ENCODE measurements around the gene LMOD1.

LMOD1 gene

DNA sequence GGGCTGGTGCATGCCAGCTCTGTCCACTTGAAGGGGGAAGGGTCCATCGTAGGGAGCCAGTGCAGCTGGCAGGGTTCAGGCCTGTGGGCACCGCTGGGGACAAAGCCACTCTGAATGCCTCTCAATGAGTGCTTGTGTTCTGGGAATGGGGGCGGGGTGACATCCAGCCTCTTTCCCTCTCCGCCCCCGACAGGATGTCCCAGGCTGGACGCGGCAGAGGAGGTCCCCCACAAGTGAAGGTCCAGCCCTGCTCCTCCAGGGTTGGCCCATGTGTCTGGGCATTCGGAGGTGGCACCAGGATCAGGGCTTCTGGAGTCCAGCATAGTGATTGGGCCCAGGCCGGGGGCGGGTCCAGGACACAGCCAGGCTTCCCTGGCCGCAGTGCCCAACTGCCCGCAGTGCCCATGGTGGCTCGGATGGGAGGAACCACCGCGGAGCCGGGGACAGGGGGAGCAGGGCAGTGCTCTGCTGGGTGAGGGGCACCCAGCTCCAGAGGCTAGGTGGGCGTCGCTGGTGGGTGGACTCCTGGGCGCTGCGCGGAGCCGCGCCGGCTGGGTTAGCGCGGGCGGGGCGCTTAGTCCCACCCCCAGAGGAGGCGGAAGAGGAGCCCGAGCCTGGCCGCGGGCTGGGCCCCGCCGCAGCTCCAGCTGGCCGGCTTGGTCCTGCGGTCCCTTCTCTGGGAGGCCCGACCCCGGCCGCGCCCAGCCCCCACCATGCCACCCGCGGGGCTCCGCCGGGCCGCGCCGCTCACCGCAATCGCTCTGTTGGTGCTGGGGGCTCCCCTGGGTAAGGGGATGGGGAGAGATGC is 57.9 kb downstream of the LMOD1 start, which contains the start of gene SHISA4:
TSS of gene SHISA4 (plus strand) at position 617 of the 808 bp plus-strand sequence. CDS start at position 714, 97 bp downstream.
- H3K79me2 ChIP-seq (ENCODE audit: insufficient read depth, low read length) = no peaks in the 10 kb centered on the region
- TF ChIP-seq, protein P1, sequence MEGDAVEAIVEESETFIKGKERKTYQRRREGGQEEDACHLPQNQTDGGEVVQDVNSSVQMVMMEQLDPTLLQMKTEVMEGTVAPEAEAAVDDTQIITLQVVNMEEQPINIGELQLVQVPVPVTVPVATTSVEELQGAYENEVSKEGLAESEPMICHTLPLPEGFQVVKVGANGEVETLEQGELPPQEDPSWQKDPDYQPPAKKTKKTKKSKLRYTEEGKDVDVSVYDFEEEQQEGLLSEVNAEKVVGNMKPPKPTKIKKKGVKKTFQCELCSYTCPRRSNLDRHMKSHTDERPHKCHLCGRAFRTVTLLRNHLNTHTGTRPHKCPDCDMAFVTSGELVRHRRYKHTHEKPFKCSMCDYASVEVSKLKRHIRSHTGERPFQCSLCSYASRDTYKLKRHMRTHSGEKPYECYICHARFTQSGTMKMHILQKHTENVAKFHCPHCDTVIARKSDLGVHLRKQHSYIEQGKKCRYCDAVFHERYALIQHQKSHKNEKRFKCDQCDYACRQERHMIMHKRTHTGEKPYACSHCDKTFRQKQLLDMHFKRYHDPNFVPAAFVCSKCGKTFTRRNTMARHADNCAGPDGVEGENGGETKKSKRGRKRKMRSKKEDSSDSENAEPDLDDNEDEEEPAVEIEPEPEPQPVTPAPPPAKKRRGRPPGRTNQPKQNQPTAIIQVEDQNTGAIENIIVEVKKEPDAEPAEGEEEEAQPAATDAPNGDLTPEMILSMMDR (IDR thresholded peaks at IDR 0.05; ENCODE audit: borderline replicate concordance, extremely low read depth, low read length, poor library complexity, severe bottlenecking) = no peak
- no peak for TF ChIP-seq EZH2 (IDR thresholded peaks at IDR 0.05; ENCODE audit: borderline replicate concordance, low read depth, low read length, severe bottlenecking)
- no peak within 1 kb of the TSS for H3K4me3 ChIP-seq (ENCODE audit: low read depth in 1 of 2, low read length in 2 of 2)
- H3K9ac ChIP-seq (ENCODE audit: low read depth, low read length) = no peak within 1 kb of the TSS
- H3K27ac ChIP-seq (ENCODE audit: low read length) = no peak within 1 kb of the TSS
- H3K36me3 ChIP-seq (ENCODE audit: insufficient read depth, low read length) = no peaks in the 10 kb centered on the region
- no peaks in the 10 kb centered on the region; the same call in 1 of the 2 replicates for H4K20me1 ChIP-seq (ENCODE audit: insufficient read depth, low read length)
- no peak within 1 kb of the TSS for H2AFZ ChIP-seq (ENCODE audit: low read depth, low read length)
- no peak within 1 kb of the TSS for H3K4me2 ChIP-seq (ENCODE audit: insufficient read depth, low read length)
- no peaks in the 10 kb centered on the region for H3K9me3 ChIP-seq (ENCODE audit: insufficient read depth, low read length, severe bottlenecking)
- ATAC-seq (ENCODE audit: insufficient read depth, low read depth) (no peak), DNase-seq (no peak)
- H3K4me1 ChIP-seq (ENCODE audit: insufficient read depth, low read length) = no peaks in the 10 kb centered on the region
- H3K27me3 ChIP-seq (ENCODE audit: insufficient read depth, low read length, poor library complexity) = peaks cover 29% of the 10 kb centered on the region

DNA sequence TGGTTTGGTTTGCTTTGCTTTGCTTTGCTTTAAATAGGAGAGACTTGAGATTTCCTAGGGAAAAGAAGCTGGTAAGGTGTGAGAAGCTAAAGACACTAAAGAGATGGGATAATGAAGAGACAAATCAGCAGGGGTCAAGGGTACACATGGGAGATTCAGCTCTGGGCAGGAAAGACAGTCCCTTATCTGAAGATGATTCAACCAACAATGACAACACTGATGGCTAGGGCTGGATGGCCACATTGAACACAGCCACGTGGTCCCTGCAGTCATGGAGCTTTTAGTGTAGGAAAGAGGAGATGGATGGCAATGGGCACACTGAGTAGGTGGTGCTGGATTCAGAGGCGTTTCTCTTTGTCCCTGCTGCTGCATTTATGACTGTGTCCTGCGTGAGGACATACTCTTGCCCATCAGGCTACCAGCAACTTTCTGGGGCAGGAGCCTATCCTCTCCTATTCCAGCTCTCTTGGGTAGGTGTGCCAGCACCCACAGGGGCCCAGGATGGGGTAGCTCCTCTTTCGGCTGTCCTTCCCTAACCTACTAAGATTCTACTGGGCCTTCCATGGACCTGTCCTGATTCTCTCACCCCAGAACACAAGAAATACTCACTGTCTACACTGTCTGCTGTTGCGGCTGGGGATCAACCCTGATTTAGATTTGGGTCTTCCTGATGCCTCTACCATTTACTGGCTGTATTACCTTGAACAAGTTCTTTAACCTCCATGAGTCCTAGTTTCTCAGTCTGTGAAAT is 59.1 kb downstream of the LMOD1 start:
- H3K79me2 ChIP-seq (ENCODE audit: insufficient read depth, low read length) = no peaks in the 10 kb centered on the region
- H3K36me3 ChIP-seq (ENCODE audit: insufficient read depth, low read length) = no peaks in the 10 kb centered on the region
- no peak for TF ChIP-seq EZH2 (IDR thresholded peaks at IDR 0.05; ENCODE audit: borderline replicate concordance, low read depth, low read length, severe bottlenecking)
- TF ChIP-seq, protein P1 (IDR thresholded peaks at IDR 0.05; ENCODE audit: borderline replicate concordance, extremely low read depth, low read length, poor library complexity, severe bottlenecking) = no peak
- H3K4me2 ChIP-seq (ENCODE audit: insufficient read depth, low read length) = no peak overlapping the region
- no peak overlapping the region for H3K9ac ChIP-seq (ENCODE audit: low read depth, low read length)
- H2AFZ ChIP-seq (ENCODE audit: low read depth, low read length) = no peak overlapping the region
- no peaks in the 10 kb centered on the region; the same call in 1 of the 2 replicates for H4K20me1 ChIP-seq (ENCODE audit: insufficient read depth, low read length)
- no peaks in the 10 kb centered on the region for H3K9me3 ChIP-seq (ENCODE audit: insufficient read depth, low read length, severe bottlenecking)
- H3K27me3 ChIP-seq (ENCODE audit: insufficient read depth, low read length, poor library complexity) = peaks cover 27% of the 10 kb centered on the region
- DNase-seq = no peak
- no peak for ATAC-seq (ENCODE audit: insufficient read depth, low read depth)
- H3K4me3 ChIP-seq (ENCODE audit: low read depth in 1 of 2, low read length in 2 of 2) = no peak overlapping the region
- no peaks in the 10 kb centered on the region for H3K4me1 ChIP-seq (ENCODE audit: insufficient read depth, low read length)
- H3K27ac ChIP-seq (ENCODE audit: low read length) = no peak overlapping the region

DNA sequence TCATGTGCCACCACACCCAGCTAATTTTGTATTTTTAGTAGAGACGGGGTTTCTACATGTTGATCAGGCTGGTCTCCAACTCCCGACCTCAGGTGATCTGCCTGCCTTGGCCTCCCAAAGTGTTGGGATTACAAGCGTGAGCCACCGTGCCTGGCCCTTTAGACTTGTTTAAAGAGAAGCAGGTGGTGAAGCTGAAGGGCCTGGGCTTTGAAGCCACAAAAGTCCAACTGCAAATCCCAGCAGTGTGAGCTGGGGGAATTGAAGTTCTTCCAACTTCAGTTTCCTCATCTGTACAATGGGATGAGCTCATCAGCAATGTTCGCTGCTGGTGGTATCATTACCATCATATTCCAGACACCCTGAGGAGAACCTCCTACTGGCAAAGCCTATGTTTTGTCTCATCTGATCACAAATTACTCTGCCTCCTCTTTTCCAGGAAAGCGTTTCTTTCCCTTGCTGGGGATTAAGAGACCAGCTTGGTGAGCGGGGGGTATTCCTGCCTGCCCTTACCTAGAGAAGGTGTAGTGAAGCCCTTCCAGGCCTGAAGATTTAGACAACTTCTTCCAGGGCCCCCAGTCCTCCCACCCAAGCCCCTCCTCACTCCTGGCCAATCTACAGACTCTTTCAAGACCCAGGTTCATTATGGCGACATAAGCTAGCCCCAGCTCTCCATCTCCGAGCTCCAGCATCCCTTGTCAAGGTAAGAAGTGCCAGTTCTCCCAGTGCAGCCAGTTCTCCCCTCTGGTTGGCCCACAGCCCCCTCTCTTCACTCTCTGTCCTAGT is 60.1 kb downstream of the LMOD1 start:
- H2AFZ ChIP-seq (ENCODE audit: low read depth, low read length) = no peak overlapping the region
- no peaks in the 10 kb centered on the region for H3K36me3 ChIP-seq (ENCODE audit: insufficient read depth, low read length)
- DNase-seq (no peak), ATAC-seq (ENCODE audit: insufficient read depth, low read depth) (no peak)
- H3K4me3 ChIP-seq (ENCODE audit: low read depth in 1 of 2, low read length in 2 of 2) = no peak overlapping the region
- H3K4me2 ChIP-seq (ENCODE audit: insufficient read depth, low read length) = no peak overlapping the region
- H3K79me2 ChIP-seq (ENCODE audit: insufficient read depth, low read length) = no peaks in the 10 kb centered on the region
- H3K9ac ChIP-seq (ENCODE audit: low read depth, low read length) = no peak overlapping the region
- TF ChIP-seq, protein P1 (IDR thresholded peaks at IDR 0.05; ENCODE audit: borderline replicate concordance, extremely low read depth, low read length, poor library complexity, severe bottlenecking) = no peak
- TF ChIP-seq EZH2 (IDR thresholded peaks at IDR 0.05; ENCODE audit: borderline replicate concordance, low read depth, low read length, severe bottlenecking) = no peak
- H3K27ac ChIP-seq (ENCODE audit: low read length) = no peak overlapping the region
- no peaks in the 10 kb centered on the region for H3K4me1 ChIP-seq (ENCODE audit: insufficient read depth, low read length)
- H3K9me3 ChIP-seq (ENCODE audit: insufficient read depth, low read length, severe bottlenecking) = no peaks in the 10 kb centered on the region
- no peaks in the 10 kb centered on the region; the same call in 1 of the 2 replicates for H4K20me1 ChIP-seq (ENCODE audit: insufficient read depth, low read length)
- H3K27me3 ChIP-seq (ENCODE audit: insufficient read depth, low read length, poor library complexity) = peaks cover 26% of the 10 kb centered on the region

Data from DND-41 (cell line).